HG02678 (cell line): ENCODE results near the gene PPP1R3F.
A peak's percentile ranks its signal among the peaks of the same experiment; 100 is the strongest.

Experiments used
- ATAC-seq: cut with Tn5 transposase; IDR thresholded peaks from one replicate; pipeline ENCODE4 v1.9.1; 2021; ENCODE audit warnings: mild to moderate bottlenecking, moderate library complexity; ENCODE audit not compliant: unreplicated experiment

Gene PPP1R3F

GRCh38 chrX:49269767-49270248 is at the start of gene PPP1R3F:
TSS of gene PPP1R3F (plus strand) at chrX:49269793. CDS start at chrX:49269870, 77 bp downstream.
- peak; percentile 20 for ATAC-seq

- no peak for ATAC-seq
These were observed 49.5 kb upstream of the PPP1R3F start for GRCh38 chrX:49220100-49220499.

- ATAC-seq: no peak
These were observed 47.7 kb upstream of the PPP1R3F start for GRCh38 chrX:49221868-49222267.

- ATAC-seq: no peak
These were observed 43.7 kb upstream of the PPP1R3F start for GRCh38 chrX:49225858-49226257.

- no peak for ATAC-seq
These were observed 42.6 kb upstream of the PPP1R3F start for GRCh38 chrX:49226946-49227345.

GRCh38 chrX:49227726-49228125 is 41.9 kb upstream of the PPP1R3F start:
- no peak for ATAC-seq

GRCh38 chrX:49228185-49228584 is 41.4 kb upstream of the PPP1R3F start:
- ATAC-seq: no peak

GRCh38 chrX:49230500-49231232 is 38.9 kb upstream of the PPP1R3F start:
- ATAC-seq: peak; percentile 60

- no peak for ATAC-seq
These were observed 38.1 kb upstream of the PPP1R3F start for GRCh38 chrX:49231333-49232000.

- ATAC-seq: no peak
These were observed 37.1 kb upstream of the PPP1R3F start for GRCh38 chrX:49232525-49232924.

- no peak for ATAC-seq
These were observed 36.4 kb upstream of the PPP1R3F start, which contains the start of gene CACNA1F for GRCh38 chrX:49233176-49233575. TSS of gene CACNA1F (minus strand) at chrX:49233340. CDS start at chrX:49233309, 31 bp downstream.

- no peak for ATAC-seq
These were observed 35.6 kb upstream of the PPP1R3F start for GRCh38 chrX:49233887-49234555.

GRCh38 chrX:49237060-49237459 is 32.5 kb upstream of the PPP1R3F start:
- no peak for ATAC-seq

- ATAC-seq: no peak
These were observed 30.9 kb upstream of the PPP1R3F start for GRCh38 chrX:49238735-49239134.

- no peak for ATAC-seq
These were observed 27.0 kb upstream of the PPP1R3F start for GRCh38 chrX:49242545-49243066.

GRCh38 chrX:49243166-49243565 is 26.4 kb upstream of the PPP1R3F start:
- no peak for ATAC-seq

GRCh38 chrX:49244207-49244606 is 25.4 kb upstream of the PPP1R3F start:
- ATAC-seq: no peak

GRCh38 chrX:49246541-49246940 is 23.1 kb upstream of the PPP1R3F start:
- no peak for ATAC-seq

- no peak for ATAC-seq
These were observed 22.2 kb upstream of the PPP1R3F start for GRCh38 chrX:49247346-49247745.

GRCh38 chrX:49247916-49248811 is 21.4 kb upstream of the PPP1R3F start:
- no peak for ATAC-seq
